ENCODE measurements around the gene ATP5F1D.

The ATP5F1D gene

GRCh38 chr19:1270213-1270853, 28.8 kb downstream of the ATP5F1D start:
- peak overlapping the region; percentile 97 for H3K27ac ChIP-seq (ENCODE audit: low read depth, low read length)
- peaks cover 11% of the 10 kb centered on the region for H3K27me3 ChIP-seq (ENCODE audit: control insufficient read depth, insufficient read depth, low read length)
- peaks cover 16% of the 10 kb centered on the region for H3K4me1 ChIP-seq (ENCODE audit: control insufficient read depth, insufficient read depth, low read length)
- peak overlapping the region; percentile 81 for H3K4me3 ChIP-seq (ENCODE audit: low read depth, low read length)
- H3K9ac ChIP-seq (ENCODE audit: low read depth, low read length): peak overlapping the region; percentile 96
- H3K9me3 ChIP-seq (ENCODE audit: control insufficient read depth, insufficient read depth, low read length): no peaks in the 10 kb centered on the region
- peaks cover 44% of the 10 kb centered on the region for H3K36me3 ChIP-seq (ENCODE audit: control insufficient read depth, insufficient read depth, low read length)

- H3K4me3 ChIP-seq (ENCODE audit: low read depth, low read length): no peak overlapping the region
- no peaks in the 10 kb centered on the region for H3K9me3 ChIP-seq (ENCODE audit: control insufficient read depth, insufficient read depth, low read length)
- peaks cover 11% of the 10 kb centered on the region for H3K27me3 ChIP-seq (ENCODE audit: control insufficient read depth, insufficient read depth, low read length)
- H3K36me3 ChIP-seq (ENCODE audit: control insufficient read depth, insufficient read depth, low read length): peaks cover 44% of the 10 kb centered on the region
- H3K9ac ChIP-seq (ENCODE audit: low read depth, low read length): peak overlapping the region; percentile 96; the same call in 1 of the 2 replicates
- peaks cover 12% of the 10 kb centered on the region for H3K4me1 ChIP-seq (ENCODE audit: control insufficient read depth, insufficient read depth, low read length)
- H3K27ac ChIP-seq (ENCODE audit: low read depth, low read length): peak overlapping the region; percentile 97
Observed at GRCh38 chr19:1270854-1271527, 29.4 kb downstream of the ATP5F1D start.

- Histone ChIP-seq H3K27ac (ENCODE audit: low read depth, low read length) (peak overlapping the region; percentile 35), H3K4me3 (ENCODE audit: low read depth, low read length) (no peak overlapping the region), H3K4me1 (ENCODE audit: control insufficient read depth, insufficient read depth, low read length) (peaks cover 10% of the 10 kb centered on the region), H3K9me3 (ENCODE audit: control insufficient read depth, insufficient read depth, low read length) (no peaks in the 10 kb centered on the region), H3K36me3 (ENCODE audit: control insufficient read depth, insufficient read depth, low read length) (peaks cover 44% of the 10 kb centered on the region), H3K9ac (ENCODE audit: low read depth, low read length) (no peak overlapping the region), H3K27me3 (ENCODE audit: control insufficient read depth, insufficient read depth, low read length) (peaks cover 11% of the 10 kb centered on the region)
Observed at GRCh38 chr19:1271528-1272422, 30.2 kb downstream of the ATP5F1D start.

GRCh38 chr19:1272423-1273262, 31.1 kb downstream of the ATP5F1D start:
- Histone ChIP-seq H3K27ac (ENCODE audit: low read depth, low read length) (peak overlapping the region; percentile 4), H3K9me3 (ENCODE audit: control insufficient read depth, insufficient read depth, low read length) (no peaks in the 10 kb centered on the region), H3K36me3 (ENCODE audit: control insufficient read depth, insufficient read depth, low read length) (peaks cover 51% of the 10 kb centered on the region), H3K4me3 (ENCODE audit: low read depth, low read length) (no peak overlapping the region), H3K4me1 (ENCODE audit: control insufficient read depth, insufficient read depth, low read length) (peaks cover 10% of the 10 kb centered on the region), H3K27me3 (ENCODE audit: control insufficient read depth, insufficient read depth, low read length) (peaks cover 4% of the 10 kb centered on the region; the same call in 1 of the 2 replicates), H3K9ac (ENCODE audit: low read depth, low read length) (no peak overlapping the region)

- Histone ChIP-seq H3K9me3 (ENCODE audit: control insufficient read depth, insufficient read depth, low read length) (no peaks in the 10 kb centered on the region), H3K4me3 (ENCODE audit: low read depth, low read length) (no peak overlapping the region), H3K4me1 (ENCODE audit: control insufficient read depth, insufficient read depth, low read length) (peaks cover 8% of the 10 kb centered on the region), H3K36me3 (ENCODE audit: control insufficient read depth, insufficient read depth, low read length) (peaks cover 51% of the 10 kb centered on the region), H3K27me3 (ENCODE audit: control insufficient read depth, insufficient read depth, low read length) (no peaks in the 10 kb centered on the region), H3K9ac (ENCODE audit: low read depth, low read length) (no peak overlapping the region), H3K27ac (ENCODE audit: low read depth, low read length) (peak overlapping the region; percentile 100)
Observed at GRCh38 chr19:1273263-1274041, 31.9 kb downstream of the ATP5F1D start.

- Histone ChIP-seq H3K27ac (ENCODE audit: low read depth, low read length) (peak overlapping the region; percentile 100), H3K27me3 (ENCODE audit: control insufficient read depth, insufficient read depth, low read length) (no peaks in the 10 kb centered on the region), H3K4me1 (ENCODE audit: control insufficient read depth, insufficient read depth, low read length) (peaks cover 4% of the 10 kb centered on the region; the same call in 1 of the 2 replicates), H3K36me3 (ENCODE audit: control insufficient read depth, insufficient read depth, low read length) (peaks cover 58% of the 10 kb centered on the region), H3K4me3 (ENCODE audit: low read depth, low read length) (peak overlapping the region; percentile 92), H3K9me3 (ENCODE audit: control insufficient read depth, insufficient read depth, low read length) (no peaks in the 10 kb centered on the region), H3K9ac (ENCODE audit: low read depth, low read length) (peak overlapping the region; percentile 98; the same call in 1 of the 2 replicates)
Observed at GRCh38 chr19:1274081-1274851, 32.7 kb downstream of the ATP5F1D start.

- peak overlapping the region; percentile 92 for H3K4me3 ChIP-seq (ENCODE audit: low read depth, low read length)
- peak overlapping the region; percentile 98 for H3K9ac ChIP-seq (ENCODE audit: low read depth, low read length)
- no peaks in the 10 kb centered on the region for H3K27me3 ChIP-seq (ENCODE audit: control insufficient read depth, insufficient read depth, low read length)
- peak overlapping the region; percentile 100 for H3K27ac ChIP-seq (ENCODE audit: low read depth, low read length)
- H3K4me1 ChIP-seq (ENCODE audit: control insufficient read depth, insufficient read depth, low read length): peaks cover 4% of the 10 kb centered on the region; the same call in 1 of the 2 replicates
- H3K9me3 ChIP-seq (ENCODE audit: control insufficient read depth, insufficient read depth, low read length): no peaks in the 10 kb centered on the region
- H3K36me3 ChIP-seq (ENCODE audit: control insufficient read depth, insufficient read depth, low read length): peaks cover 62% of the 10 kb centered on the region
Observed at GRCh38 chr19:1274852-1275259, 33.3 kb downstream of the ATP5F1D start.

- Histone ChIP-seq H3K36me3 (ENCODE audit: control insufficient read depth, insufficient read depth, low read length) (peaks cover 62% of the 10 kb centered on the region), H3K27ac (ENCODE audit: low read depth, low read length) (peak within 1 kb of the TSS; percentile 100), H3K4me3 (ENCODE audit: low read depth, low read length) (peak within 1 kb of the TSS; percentile 92), H3K9me3 (ENCODE audit: control insufficient read depth, insufficient read depth, low read length) (no peaks in the 10 kb centered on the region), H3K27me3 (ENCODE audit: control insufficient read depth, insufficient read depth, low read length) (no peaks in the 10 kb centered on the region), H3K4me1 (ENCODE audit: control insufficient read depth, insufficient read depth, low read length) (peaks cover 4% of the 10 kb centered on the region; the same call in 1 of the 2 replicates), H3K9ac (ENCODE audit: low read depth, low read length) (peak within 1 kb of the TSS; percentile 98)
Observed at GRCh38 chr19:1275260-1275975, 33.9 kb downstream of the ATP5F1D start, which contains the start of gene FAM174C. Gene FAM174C, plus strand, starts transcription at chr19:1275530. Its CDS starts 20 bp downstream, at chr19:1275550.
